ENCODE data around the gene RS1.

GRCh38 chrX:18617407-18617750 lies 54.5 kb downstream of the RS1 start:
- TF ChIP-seq POLR2AphosphoS5 (IDR thresholded peaks at IDR 0.05; ENCODE audit: low read depth, low read length) (no peak), EP300 (IDR thresholded peaks at IDR 0.05; ENCODE audit: low read depth in 2 of 2, low read length in 2 of 2) (no peak), EP300 (CRISPR knock-in tag; IDR thresholded peaks at IDR 0.05; ENCODE audit: borderline replicate concordance) (no peak), RELA (CRISPR knock-in tag; IDR thresholded peaks at IDR 0.05) (no peak), RFX5 (IDR thresholded peaks at IDR 0.05; ENCODE audit: low read depth, low read length) (no peak), SMC3 (IDR thresholded peaks at IDR 0.05; ENCODE audit: low read length) (no peak), FOXO1 (CRISPR knock-in tag; IDR thresholded peaks at IDR 0.05) (no peak), ZFX (CRISPR knock-in tag; IDR thresholded peaks at IDR 0.05; ENCODE audit: low read depth) (no peak), FUBP1 (CRISPR knock-in tag; IDR thresholded peaks at IDR 0.05; ENCODE audit: borderline replicate concordance) (no peak), CTCF (CRISPR knock-in tag; IDR thresholded peaks at IDR 0.05) (no peak), ZBTB33 (CRISPR knock-in tag; IDR thresholded peaks at IDR 0.05) (no peak), MAFK (conservative IDR thresholded peaks at IDR 0.05 in 1 of 2, IDR thresholded peaks at IDR 0.05 in 1 of 2; ENCODE audit: low read length in 2 of 2) (no peak), MEF2D (CRISPR knock-in tag; IDR thresholded peaks at IDR 0.05) (no peak), HDAC2 (CRISPR knock-in tag; IDR thresholded peaks at IDR 0.05) (no peak), PHF8 (CRISPR knock-in tag; IDR thresholded peaks at IDR 0.05) (no peak)
